ENCODE results near the gene EFCAB11. TPM values are rescaled to one million over a fixed set of nuclear protein-coding genes. Genes with fewer than 3 reads are reported as not detected.

The EFCAB11 gene
- total RNA-seq, 6 donors from 2014 or later: 1.9 to 9.4 (median 4.6) TPM

DNA sequence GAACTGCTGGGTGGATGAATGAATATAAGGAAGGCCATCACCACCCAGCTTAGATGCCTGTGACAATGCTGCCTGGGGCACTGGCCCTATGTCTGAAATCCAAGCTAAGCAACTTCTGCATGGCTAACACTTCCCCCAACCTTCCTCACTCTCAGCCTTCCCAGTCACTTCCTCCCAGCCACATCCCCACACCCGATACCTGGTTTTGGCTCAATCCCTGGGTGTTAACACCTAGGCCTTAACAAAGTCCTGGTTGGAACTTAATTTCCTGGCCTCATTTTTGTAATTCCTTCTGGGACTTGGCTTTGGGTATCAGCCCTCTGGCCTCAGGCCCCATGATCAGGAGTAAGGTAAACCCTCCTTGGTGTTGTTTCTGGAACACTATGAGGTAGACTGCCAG lies 110.0 kb downstream of the EFCAB11 start:
- DNase-seq (no peak), ATAC-seq (ENCODE audit: low FRiP score in 2 of 2) (no peak)
- H3K27ac ChIP-seq: no peak overlapping the region
- no peak overlapping the region for H3K4me3 ChIP-seq
- no peaks in the 10 kb centered on the region for H3K27me3 ChIP-seq
- TF ChIP-seq, protein P1, sequence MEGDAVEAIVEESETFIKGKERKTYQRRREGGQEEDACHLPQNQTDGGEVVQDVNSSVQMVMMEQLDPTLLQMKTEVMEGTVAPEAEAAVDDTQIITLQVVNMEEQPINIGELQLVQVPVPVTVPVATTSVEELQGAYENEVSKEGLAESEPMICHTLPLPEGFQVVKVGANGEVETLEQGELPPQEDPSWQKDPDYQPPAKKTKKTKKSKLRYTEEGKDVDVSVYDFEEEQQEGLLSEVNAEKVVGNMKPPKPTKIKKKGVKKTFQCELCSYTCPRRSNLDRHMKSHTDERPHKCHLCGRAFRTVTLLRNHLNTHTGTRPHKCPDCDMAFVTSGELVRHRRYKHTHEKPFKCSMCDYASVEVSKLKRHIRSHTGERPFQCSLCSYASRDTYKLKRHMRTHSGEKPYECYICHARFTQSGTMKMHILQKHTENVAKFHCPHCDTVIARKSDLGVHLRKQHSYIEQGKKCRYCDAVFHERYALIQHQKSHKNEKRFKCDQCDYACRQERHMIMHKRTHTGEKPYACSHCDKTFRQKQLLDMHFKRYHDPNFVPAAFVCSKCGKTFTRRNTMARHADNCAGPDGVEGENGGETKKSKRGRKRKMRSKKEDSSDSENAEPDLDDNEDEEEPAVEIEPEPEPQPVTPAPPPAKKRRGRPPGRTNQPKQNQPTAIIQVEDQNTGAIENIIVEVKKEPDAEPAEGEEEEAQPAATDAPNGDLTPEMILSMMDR (IDR thresholded peaks at IDR 0.05): no peak
- TF ChIP-seq POLR2A (IDR thresholded peaks at IDR 0.05) (no peak), POLR2AphosphoS5 (IDR thresholded peaks at IDR 0.05) (no peak), EP300 (IDR thresholded peaks at IDR 0.05) (no peak)
- no peaks in the 10 kb centered on the region for H3K9me3 ChIP-seq
- WGBS, 2 donors: 88 to 94% methylated on average over 1 of the region's 1 CpG
- no peaks in the 10 kb centered on the region for H3K4me1 ChIP-seq
- H3K36me3 ChIP-seq: no peaks in the 10 kb centered on the region

- ATAC-seq (ENCODE audit: low FRiP score in 2 of 2) (no peak), DNase-seq (no peak)
- Histone ChIP-seq H3K27me3 (no peaks in the 10 kb centered on the region), H3K9me3 (no peaks in the 10 kb centered on the region), H3K27ac (no peak overlapping the region), H3K36me3 (no peaks in the 10 kb centered on the region), H3K4me1 (no peaks in the 10 kb centered on the region), H3K4me3 (no peak overlapping the region)
- WGBS, 2 donors: 80 to 90% methylated on average over 3 of the region's 3 CpGs
- no peak for TF ChIP-seq POLR2AphosphoS5 (IDR thresholded peaks at IDR 0.05)
- TF ChIP-seq POLR2A (IDR thresholded peaks at IDR 0.05): no peak
- TF ChIP-seq, protein P1 (IDR thresholded peaks at IDR 0.05): no peak
- TF ChIP-seq EP300 (IDR thresholded peaks at IDR 0.05): no peak
These were observed 111.7 kb downstream of the EFCAB11 start for GRCh38 chr14:89842837-89843236.

DNA sequence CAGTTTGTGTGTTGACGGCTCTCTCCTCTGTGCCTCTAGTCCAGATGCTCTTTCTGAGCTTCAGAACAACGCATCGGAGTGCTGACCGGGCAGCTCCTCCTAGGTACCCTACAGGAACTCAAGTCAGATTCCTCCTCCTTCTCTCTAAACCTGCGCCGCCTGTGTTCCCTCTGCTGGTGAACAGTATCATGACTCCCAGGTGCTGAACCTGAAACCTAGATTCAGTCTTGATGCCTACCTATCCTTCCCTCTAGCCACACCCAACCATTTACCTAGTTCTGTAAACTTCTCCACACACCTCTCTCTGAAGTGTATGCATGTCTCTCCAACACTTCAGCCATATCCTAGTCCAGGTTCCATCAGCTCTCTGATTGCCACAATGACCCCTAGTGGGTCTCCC lies 112.7 kb downstream of the EFCAB11 start:
- TF ChIP-seq, protein P1 (IDR thresholded peaks at IDR 0.05): no peak
- TF ChIP-seq POLR2AphosphoS5 (IDR thresholded peaks at IDR 0.05): no peak
- TF ChIP-seq EP300 (IDR thresholded peaks at IDR 0.05): no peak
- TF ChIP-seq POLR2A (IDR thresholded peaks at IDR 0.05): no peak
- Histone ChIP-seq H3K9me3 (no peaks in the 10 kb centered on the region), H3K4me3 (no peak overlapping the region), H3K27ac (no peak overlapping the region), H3K36me3 (no peaks in the 10 kb centered on the region), H3K27me3 (no peaks in the 10 kb centered on the region), H3K4me1 (no peaks in the 10 kb centered on the region)
- DNase-seq (no peak), ATAC-seq (ENCODE audit: low FRiP score in 2 of 2) (no peak)
- WGBS, 2 donors: 93 to 96% methylated on average over 6 of the region's 6 CpGs

GRCh38 chr14:89836830-89837469 lies 117.6 kb downstream of the EFCAB11 start:
- Histone ChIP-seq H3K4me3 (no peak overlapping the region), H3K36me3 (no peaks in the 10 kb centered on the region), H3K4me1 (no peaks in the 10 kb centered on the region), H3K27me3 (no peaks in the 10 kb centered on the region), H3K9me3 (no peaks in the 10 kb centered on the region), H3K27ac (no peak overlapping the region)
- TF ChIP-seq EP300 (IDR thresholded peaks at IDR 0.05) (no peak), POLR2A (IDR thresholded peaks at IDR 0.05) (no peak), POLR2AphosphoS5 (IDR thresholded peaks at IDR 0.05) (no peak)
- TF ChIP-seq, protein P1 (IDR thresholded peaks at IDR 0.05): no peak
- ATAC-seq (ENCODE audit: low FRiP score in 2 of 2) (no peak), DNase-seq (no peak)
- WGBS, 2 donors: 96 to 98% methylated on average over 7 of the region's 7 CpGs

- no peaks in the 10 kb centered on the region for H3K4me1 ChIP-seq
- no peaks in the 10 kb centered on the region for H3K27me3 ChIP-seq
These were observed 120.9 kb downstream of the EFCAB11 start for GRCh38 chr14:89833661-89834060.

More at GRCh38 chr14:89833661-89834060, 120.9 kb downstream of the EFCAB11 start:
- Histone ChIP-seq H3K36me3 (no peaks in the 10 kb centered on the region), H3K4me3 (no peak overlapping the region), H3K27ac (no peak overlapping the region), H3K9me3 (no peaks in the 10 kb centered on the region)
- no peak for DNase-seq
- TF ChIP-seq, protein P1 (IDR thresholded peaks at IDR 0.05): no peak
- TF ChIP-seq EP300 (IDR thresholded peaks at IDR 0.05) (no peak), POLR2AphosphoS5 (IDR thresholded peaks at IDR 0.05) (no peak), POLR2A (IDR thresholded peaks at IDR 0.05) (no peak)
- ATAC-seq (ENCODE audit: low FRiP score in 2 of 2): no peak
